ENCODE results near the gene GPR183. TPM values are rescaled to one million over a fixed set of nuclear protein-coding genes. Genes with fewer than 3 reads are reported as not detected.

Gene GPR183
- total RNA-seq, 3 donors from 2014 or later (not counting 1 experiment from before 2014, with no cell fraction given): 20.0 to 47.0 (median 41.1) TPM

GRCh38 chr13:99295488-99296252, 11.5 kb downstream of the GPR183 start:
- peaks cover 24% of the 10 kb centered on the region for H3K36me3 ChIP-seq (ENCODE audit: control insufficient read depth, insufficient read depth, low read length)
- peaks cover 16% of the 10 kb centered on the region for H3K4me1 ChIP-seq (ENCODE audit: control insufficient read depth, insufficient read depth, low read length)
- TF ChIP-seq, protein P1, sequence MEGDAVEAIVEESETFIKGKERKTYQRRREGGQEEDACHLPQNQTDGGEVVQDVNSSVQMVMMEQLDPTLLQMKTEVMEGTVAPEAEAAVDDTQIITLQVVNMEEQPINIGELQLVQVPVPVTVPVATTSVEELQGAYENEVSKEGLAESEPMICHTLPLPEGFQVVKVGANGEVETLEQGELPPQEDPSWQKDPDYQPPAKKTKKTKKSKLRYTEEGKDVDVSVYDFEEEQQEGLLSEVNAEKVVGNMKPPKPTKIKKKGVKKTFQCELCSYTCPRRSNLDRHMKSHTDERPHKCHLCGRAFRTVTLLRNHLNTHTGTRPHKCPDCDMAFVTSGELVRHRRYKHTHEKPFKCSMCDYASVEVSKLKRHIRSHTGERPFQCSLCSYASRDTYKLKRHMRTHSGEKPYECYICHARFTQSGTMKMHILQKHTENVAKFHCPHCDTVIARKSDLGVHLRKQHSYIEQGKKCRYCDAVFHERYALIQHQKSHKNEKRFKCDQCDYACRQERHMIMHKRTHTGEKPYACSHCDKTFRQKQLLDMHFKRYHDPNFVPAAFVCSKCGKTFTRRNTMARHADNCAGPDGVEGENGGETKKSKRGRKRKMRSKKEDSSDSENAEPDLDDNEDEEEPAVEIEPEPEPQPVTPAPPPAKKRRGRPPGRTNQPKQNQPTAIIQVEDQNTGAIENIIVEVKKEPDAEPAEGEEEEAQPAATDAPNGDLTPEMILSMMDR (IDR thresholded peaks at IDR 0.05): no peak
- Mint-ChIP-seq H3K27ac (peak overlapping the region in 1 of 2 donors; percentile 32), H3K4me3 (peak overlapping the region; percentile 25), H3K9me3 (no peaks in the 10 kb centered on the region), H3K36me3 (no peaks in the 10 kb centered on the region), H3K4me1 (peaks cover 44 to 57% of the 10 kb centered on the region in 2 donors), H3K27me3 (ENCODE audit: low read depth in 2 of 2) (no peaks in the 10 kb centered on the region)
- DNase-seq (no peak), ATAC-seq (no peak)
- H3K27me3 ChIP-seq (ENCODE audit: control insufficient read depth, insufficient read depth, low read length): no peaks in the 10 kb centered on the region
- 78% methylated on average over 12 of the region's 12 CpGs for WGBS (ENCODE audit: insufficient coverage)
- intact Hi-C loops (cut with micrococcal nuclease): no loop called here
- no peak overlapping the region for H3K4me3 ChIP-seq (ENCODE audit: low read length)
- no peaks in the 10 kb centered on the region for H3K9me3 ChIP-seq (ENCODE audit: control insufficient read depth, insufficient read depth, low read length)
- peak overlapping the region; percentile 28 for H3K27ac ChIP-seq (ENCODE audit: low read length)

DNA sequence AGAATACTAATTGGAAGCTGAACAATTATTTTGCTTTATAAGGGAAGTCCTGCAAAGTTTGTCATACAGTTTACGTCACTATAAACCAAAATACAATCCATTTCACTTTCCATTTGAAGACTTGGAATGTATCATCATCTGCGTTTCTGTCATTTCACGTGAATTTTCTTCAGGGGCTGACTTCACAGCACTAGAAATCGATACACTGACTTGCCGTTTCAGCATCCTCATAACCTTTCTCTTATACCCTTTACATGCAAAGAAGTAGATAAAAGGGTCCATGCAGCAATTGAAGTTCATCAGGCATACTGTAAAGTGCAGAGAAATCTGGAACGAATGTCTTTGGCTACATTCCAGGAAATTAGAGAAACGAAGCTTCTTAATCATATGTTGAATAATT, 12.2 kb downstream of the GPR183 start:
- ATAC-seq (no peak), DNase-seq (peak in 1 of 2 donors; percentile 43)
- TF ChIP-seq, protein P1 (IDR thresholded peaks at IDR 0.05): no peak
- Histone ChIP-seq H3K4me3 (ENCODE audit: low read length) (no peak overlapping the region), H3K36me3 (ENCODE audit: control insufficient read depth, insufficient read depth, low read length) (peaks cover 21% of the 10 kb centered on the region), H3K27me3 (ENCODE audit: control insufficient read depth, insufficient read depth, low read length) (no peaks in the 10 kb centered on the region), H3K9me3 (ENCODE audit: control insufficient read depth, insufficient read depth, low read length) (no peaks in the 10 kb centered on the region), H3K4me1 (ENCODE audit: control insufficient read depth, insufficient read depth, low read length) (peaks cover 20% of the 10 kb centered on the region), H3K27ac (ENCODE audit: low read length) (no peak overlapping the region)
- Mint-ChIP-seq H3K36me3 (no peaks in the 10 kb centered on the region), H3K4me3 (no peak overlapping the region), H3K4me1 (peaks cover 45 to 58% of the 10 kb centered on the region in 2 donors), H3K27ac (no peak overlapping the region), H3K27me3 (ENCODE audit: low read depth in 2 of 2) (no peaks in the 10 kb centered on the region), H3K9me3 (no peaks in the 10 kb centered on the region)
- WGBS (ENCODE audit: insufficient coverage): 75% methylated on average over 6 of the region's 7 CpGs
- intact Hi-C loops (cut with micrococcal nuclease): no loop called here

DNA sequence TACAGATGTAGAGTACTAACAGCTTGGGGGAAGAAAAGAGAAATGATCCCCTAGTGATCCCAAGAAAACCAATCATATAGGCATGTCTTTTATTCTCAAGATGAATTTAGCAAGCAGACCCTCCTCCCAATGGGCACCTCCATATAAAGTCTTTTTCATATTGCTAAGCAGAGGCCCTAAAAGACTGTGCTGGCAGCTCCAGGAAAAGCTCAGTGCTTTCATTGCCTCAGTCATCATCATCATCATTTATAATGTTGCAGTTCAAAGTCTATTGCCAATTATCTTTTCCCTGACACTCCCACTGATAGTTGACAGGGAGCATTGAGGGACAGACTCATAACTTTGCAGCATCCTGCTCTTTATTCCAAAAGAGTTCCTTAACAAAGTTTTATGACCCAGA, 13.0 kb downstream of the GPR183 start:
- no peaks in the 10 kb centered on the region for H3K36me3 Mint-ChIP-seq
- DNase-seq (no peak), ATAC-seq (no peak)
- no peaks in the 10 kb centered on the region for H3K9me3 Mint-ChIP-seq
- H3K27ac Mint-ChIP-seq: peak overlapping the region in 1 of 2 donors; percentile 55
- TF ChIP-seq, protein P1 (IDR thresholded peaks at IDR 0.05): no peak
- H3K27ac ChIP-seq (ENCODE audit: low read length): no peak overlapping the region
- no peak overlapping the region for H3K4me3 Mint-ChIP-seq
- peaks cover 23% of the 10 kb centered on the region for H3K4me1 ChIP-seq (ENCODE audit: control insufficient read depth, insufficient read depth, low read length)
- H3K9me3 ChIP-seq (ENCODE audit: control insufficient read depth, insufficient read depth, low read length): no peaks in the 10 kb centered on the region
- intact Hi-C loops (cut with micrococcal nuclease): no loop called here
- H3K36me3 ChIP-seq (ENCODE audit: control insufficient read depth, insufficient read depth, low read length): peaks cover 21% of the 10 kb centered on the region
- H3K27me3 Mint-ChIP-seq (ENCODE audit: low read depth in 2 of 2): no peaks in the 10 kb centered on the region
- peaks cover 52 to 60% of the 10 kb centered on the region in 2 donors for H3K4me1 Mint-ChIP-seq
- no peaks in the 10 kb centered on the region for H3K27me3 ChIP-seq (ENCODE audit: control insufficient read depth, insufficient read depth, low read length)
- no peak overlapping the region for H3K4me3 ChIP-seq (ENCODE audit: low read length)

GRCh38 chr13:99293178-99293577, 14.0 kb downstream of the GPR183 start:
- peaks cover 60 to 65% of the 10 kb centered on the region in 2 donors for H3K4me1 Mint-ChIP-seq
- H3K27ac Mint-ChIP-seq: peak overlapping the region in 1 of 2 donors; percentile 44
- peaks cover 21% of the 10 kb centered on the region for H3K36me3 ChIP-seq (ENCODE audit: control insufficient read depth, insufficient read depth, low read length)
- H3K9me3 ChIP-seq (ENCODE audit: control insufficient read depth, insufficient read depth, low read length): no peaks in the 10 kb centered on the region
- H3K36me3 Mint-ChIP-seq: no peaks in the 10 kb centered on the region
- peak overlapping the region; percentile 31 for H3K27ac ChIP-seq (ENCODE audit: low read length)
- H3K27me3 Mint-ChIP-seq (ENCODE audit: low read depth in 2 of 2): no peaks in the 10 kb centered on the region
- intact Hi-C loops (cut with micrococcal nuclease): no loop called here
- ATAC-seq (no peak), DNase-seq (no peak)
- TF ChIP-seq, protein P1 (IDR thresholded peaks at IDR 0.05): no peak
- 63% methylated on average over 2 of the region's 2 CpGs for WGBS (ENCODE audit: insufficient coverage)
- no peaks in the 10 kb centered on the region for H3K9me3 Mint-ChIP-seq
- H3K4me3 ChIP-seq (ENCODE audit: low read length): no peak overlapping the region
- no peak overlapping the region for H3K4me3 Mint-ChIP-seq
- H3K27me3 ChIP-seq (ENCODE audit: control insufficient read depth, insufficient read depth, low read length): no peaks in the 10 kb centered on the region
- H3K4me1 ChIP-seq (ENCODE audit: control insufficient read depth, insufficient read depth, low read length): peaks cover 29% of the 10 kb centered on the region

Measured in natural killer cell (primary cell).